ENCODE data around the gene RPN1. TPM values are rescaled to one million over a fixed set of nuclear protein-coding genes. Genes with fewer than 3 reads are reported as not detected.
A peak's percentile ranks its signal among the peaks of the same experiment; 100 is the strongest.

The RPN1 gene
- total and polyA plus RNA-seq, 11 donors, result 55.4 to 290 (median 119) TPM

- no peak for TF ChIP-seq POLR2A (IDR thresholded peaks at IDR 0.05)
- TF ChIP-seq CTCF (IDR thresholded peaks at IDR 0.05), result no peak
- Histone ChIP-seq H3K4me3 (no peak overlapping the region), H3K36me3 (no peaks in the 10 kb centered on the region), H3K27me3 (no peaks in the 10 kb centered on the region), H3K9me3 (no peaks in the 10 kb centered on the region), H3K4me1 (no peaks in the 10 kb centered on the region), H3K27ac (no peak overlapping the region)
- no peak for DNase-seq
- intact Hi-C loops (cut with DNase I), result no loop called here
- 79 to 87% (median 85%) methylated on average over 16 to 18 of the region's 18 CpGs for WGBS, 4 donors
- no peak for ATAC-seq
These were observed 51.5 kb downstream of the RPN1 start for GRCh38 chr3:128598884-128599664.

- Histone ChIP-seq H3K27ac (no peak overlapping the region), H3K4me1 (peaks cover 0 to 1% (median 0%) of the 10 kb centered on the region in 12 donors), H3K36me3 (no peaks in the 10 kb centered on the region), H3K9me3 (no peaks in the 10 kb centered on the region), H3K27me3 (no peaks in the 10 kb centered on the region), H3K4me3 (no peak overlapping the region)
- ATAC-seq (no peak), DNase-seq (no peak)
- intact Hi-C loops (cut with DNase I), result no loop called here
- TF ChIP-seq POLR2A (IDR thresholded peaks at IDR 0.05) (no peak), CTCF (IDR thresholded peaks at IDR 0.05) (no peak)
- 79 to 90% (median 89%) methylated on average over 6 of the region's 6 CpGs for WGBS, 4 donors
These were observed 52.7 kb downstream of the RPN1 start for GRCh38 chr3:128597900-128598299.

GRCh38 chr3:128592864-128593263, 57.8 kb downstream of the RPN1 start:
- H3K4me1 ChIP-seq, result peaks cover 0 to 16% (median 0%) of the 10 kb centered on the region in 12 donors
- H3K4me3 ChIP-seq, result no peak overlapping the region
- intact Hi-C loops (cut with DNase I), result no loop called here
- ATAC-seq, result no peak
- 81 to 86% (median 86%) methylated on average over 4 of the region's 4 CpGs for WGBS, 4 donors
- no peaks in the 10 kb centered on the region for H3K36me3 ChIP-seq
- no peak overlapping the region for H3K27ac ChIP-seq
- DNase-seq, result no peak
- no peak for TF ChIP-seq CTCF (IDR thresholded peaks at IDR 0.05)
- no peak for TF ChIP-seq POLR2A (IDR thresholded peaks at IDR 0.05)
- no peaks in the 10 kb centered on the region for H3K27me3 ChIP-seq
- H3K9me3 ChIP-seq, result peaks cover 0 to 7% (median 0%) of the 10 kb centered on the region in 12 donors

GRCh38 chr3:128591738-128592426, 58.7 kb downstream of the RPN1 start:
- Histone ChIP-seq H3K4me3 (no peak overlapping the region), H3K4me1 (peaks cover 0 to 16% (median 0%) of the 10 kb centered on the region in 12 donors), H3K36me3 (no peaks in the 10 kb centered on the region), H3K9me3 (peaks cover 0 to 7% (median 0%) of the 10 kb centered on the region in 12 donors), H3K27ac (no peak overlapping the region), H3K27me3 (no peaks in the 10 kb centered on the region)
- TF ChIP-seq POLR2A (IDR thresholded peaks at IDR 0.05) (no peak), CTCF (IDR thresholded peaks at IDR 0.05) (no peak)
- intact Hi-C loops (cut with DNase I), result no loop called here
- WGBS, 4 donors, result 60 to 75% (median 67%) methylated on average over 5 of the region's 5 CpGs
- DNase-seq (no peak), ATAC-seq (peak in 1 of 4 donors; percentile 55)

Data from heart left ventricle (tissue), 16 donors.